H9 (cell line): ENCODE measurements around the gene MSI2. TPM values are rescaled to one million over a fixed set of nuclear protein-coding genes. Genes with fewer than 3 reads are reported as not detected.

Experiments
- DNase-seq: peaks from one replicate; pipeline ENCODE4 v3.0.0-alpha.2; 2017
- H2AFZ ChIP-seq: one replicate; pipeline ENCODE4 v1.6.1; 2013; ENCODE audit warnings: mild to moderate bottlenecking, low read length, control low read depth, moderate library complexity
- H2AK5ac ChIP-seq: 2 replicates; pipeline ENCODE4 v1.6.1; 2013; ENCODE audit warnings: low read length, control low read depth, mixed read lengths; ENCODE audit not compliant: insufficient read length
- H2BK120ac ChIP-seq: one replicate; pipeline ENCODE4 v1.6.1; 2013; ENCODE audit warnings: low read depth, mild to moderate bottlenecking, low read length, control low read depth, inconsistent platforms; ENCODE audit not compliant: poor library complexity, severe bottlenecking
- H2BK12ac ChIP-seq: 2 replicates; pipeline ENCODE4 v1.6.1; 2013; ENCODE audit warnings: low read length, control low read depth, mixed read lengths, low read depth; ENCODE audit not compliant: insufficient read length
- H2BK15ac ChIP-seq: 2 replicates; pipeline ENCODE4 v1.6.1; 2013; ENCODE audit warnings: low read depth, low read length, control low read depth
- H2BK20ac ChIP-seq: one replicate; pipeline ENCODE4 v1.6.1; 2013; ENCODE audit warnings: low read depth, mild to moderate bottlenecking, low read length, control low read depth, inconsistent platforms; ENCODE audit not compliant: poor library complexity, severe bottlenecking
- H2BK5ac ChIP-seq: 2 replicates; pipeline ENCODE4 v1.6.1; 2013; ENCODE audit warnings: low read length, control low read depth, mixed read lengths; ENCODE audit not compliant: insufficient read length
- H3K14ac ChIP-seq: 2 replicates; pipeline ENCODE4 v1.6.1; 2013; ENCODE audit warnings: low read length, control low read depth; ENCODE audit not compliant: insufficient read depth
- H3K18ac ChIP-seq: 2 replicates; pipeline ENCODE4 v1.6.1; 2013; ENCODE audit warnings: low read depth, mild to moderate bottlenecking, mixed read lengths, low read length, control low read depth; ENCODE audit not compliant: insufficient read length
- H3K23ac ChIP-seq: 2 replicates; pipeline ENCODE4 v1.6.1; 2013; ENCODE audit warnings: low read length, control low read depth, mixed read lengths, low read depth; ENCODE audit not compliant: insufficient read length
- H3K23me2 ChIP-seq: 2 replicates; pipeline ENCODE4 v1.6.1; 2013; ENCODE audit warnings: low read depth, mild to moderate bottlenecking, mixed read lengths, low read length, control low read depth; ENCODE audit not compliant: insufficient read length, poor library complexity, severe bottlenecking
- H3K27ac ChIP-seq: 2 replicates; pipeline ENCODE4 v1.5.1; 2013; ENCODE audit warnings: low read length, control low read depth, mixed read lengths, low read depth; ENCODE audit not compliant: insufficient read length
- H3K27me3 ChIP-seq: 2 replicates; pipeline ENCODE4 v1.6.1; 2013; ENCODE audit warnings: low read length, control low read depth, inconsistent platforms; ENCODE audit not compliant: insufficient read depth
- H3K4ac ChIP-seq: 2 replicates; pipeline ENCODE4 v1.6.1; 2013; ENCODE audit warnings: low read depth, mild to moderate bottlenecking, control low read depth, inconsistent platforms, low read length, moderate library complexity
- H3K4me1 ChIP-seq: 2 replicates; pipeline ENCODE4 v1.6.1; 2013; ENCODE audit warnings: low read length, control low read depth, inconsistent platforms; ENCODE audit not compliant: insufficient read depth
- H3K4me2 ChIP-seq: 2 replicates; pipeline ENCODE4 v1.6.1; 2013; ENCODE audit warnings: low read length, control low read depth, mixed read lengths; ENCODE audit not compliant: insufficient read length, insufficient read depth
- H3K56ac ChIP-seq: 2 replicates; pipeline ENCODE4 v1.6.1; 2013; ENCODE audit warnings: low read depth, mild to moderate bottlenecking, mixed read lengths, low read length, control low read depth; ENCODE audit not compliant: insufficient read length
- H3K79me1 ChIP-seq: 2 replicates; pipeline ENCODE4 v1.6.1; 2013; ENCODE audit warnings: low read depth, mild to moderate bottlenecking, moderate library complexity, low read length, control low read depth, inconsistent platforms; ENCODE audit not compliant: insufficient read depth, poor library complexity, severe bottlenecking
- H3K79me2 ChIP-seq: 2 replicates; pipeline ENCODE4 v1.6.1; 2013; ENCODE audit warnings: low read length, control low read depth, inconsistent platforms; ENCODE audit not compliant: insufficient read depth
- H3K9ac ChIP-seq: 2 replicates; pipeline ENCODE4 v1.6.1; 2013; ENCODE audit warnings: low read length, control low read depth, mixed read lengths; ENCODE audit not compliant: insufficient read length; ENCODE audit errors: extremely low read depth
- H3K9me3 ChIP-seq: one replicate; pipeline ENCODE4 v1.6.1; 2013; ENCODE audit warnings: low read depth, low read length, inconsistent platforms; ENCODE audit not compliant: control insufficient read depth
- H3T11ph ChIP-seq: one replicate; pipeline ENCODE4 v1.6.1; 2013; ENCODE audit warnings: mild to moderate bottlenecking, low read length, control low read depth, inconsistent platforms
- H4K20me1 ChIP-seq: one replicate; pipeline ENCODE4 v1.6.1; 2013; ENCODE audit not compliant: control insufficient read depth, insufficient read length, insufficient read depth
- H4K5ac ChIP-seq: 2 replicates; pipeline ENCODE4 v1.6.1; 2013; ENCODE audit warnings: low read depth, mild to moderate bottlenecking, mixed read lengths, low read length, control low read depth; ENCODE audit not compliant: insufficient read length
- H4K8ac ChIP-seq: replicated peaks from 2 replicates; pipeline ENCODE4 v1.6.1; 2013; ENCODE audit warnings: low read length, control low read depth, mixed read lengths, low read depth; ENCODE audit not compliant: insufficient read length
- H4K91ac ChIP-seq: 2 replicates; pipeline ENCODE4 v1.6.1; 2013; ENCODE audit warnings: low read depth, mild to moderate bottlenecking, moderate library complexity, mixed read lengths, low read length, control low read depth; ENCODE audit not compliant: insufficient read length
- H3K27ac Mint-ChIP-seq, 3 experiments: 2 replicates in 2 of 3; 3 replicates in 1 of 3; pipeline ENCODE4 v1.8.0; 2020 to 2021; ENCODE audit warnings: mixed read lengths in 3 of 3, mild to moderate bottlenecking in 1 of 3, moderate library complexity in 1 of 3
- H3K27me3 Mint-ChIP-seq: 2 replicates; pipeline ENCODE4 v1.8.0; 2021; ENCODE audit warnings: low read depth, mild to moderate bottlenecking, moderate library complexity, mixed read lengths
- H3K36me3 Mint-ChIP-seq, 3 experiments: 2 replicates in 2 of 3; 3 replicates in 1 of 3; pipeline ENCODE4 v1.8.0; 2020 to 2021; ENCODE audit warnings: low read depth in 3 of 3, mixed read lengths in 3 of 3; ENCODE audit not compliant: insufficient read depth in 1 of 3
- H3K4me1 Mint-ChIP-seq, 2 experiments: 2 replicates each; pipeline ENCODE4 v1.8.0; 2020; ENCODE audit warnings: mixed read lengths in 2 of 2
- H3K4me3 Mint-ChIP-seq, 2 experiments: 2 replicates in 1 of 2; 3 replicates in 1 of 2; pipeline ENCODE4 v1.8.0; 2020 to 2021; ENCODE audit warnings: mild to moderate bottlenecking in 2 of 2, mixed read lengths in 2 of 2, moderate library complexity in 1 of 2
- H3K9me3 Mint-ChIP-seq, 2 experiments: 2 replicates in 1 of 2; 3 replicates in 1 of 2; pipeline ENCODE4 v1.8.0; 2020; ENCODE audit warnings: mild to moderate bottlenecking in 2 of 2, mixed read lengths in 2 of 2, moderate library complexity in 1 of 2
- CTCF ChIP-seq: fragments of 200-600 bp; sonication (generic); conservative IDR thresholded peaks from 3 replicates; pipeline ENCODE4 v1.8.0; 2021; ENCODE audit warnings: antibody characterized with exemption, mild to moderate bottlenecking
- WGBS: extraction: QIAGEN DNeasy Blood & Tissue Kit; methylation state at CpG from one replicate; pipeline ENCODE4 v1.1.7; 2013; ENCODE audit warnings: missing lambda C conversion rate, low lambda C conversion rate, mixed read lengths; ENCODE audit not compliant: insufficient read length; ENCODE audit errors: extremely low coverage; 5-methylcytosine and 5-hydroxymethylcytosine counted together
- total RNA-seq: library from RNA; stranded (reverse); gene quantifications from 2 replicates; pipeline ENCODE4 v1.2.1, GENCODE V29; 2021

MSI2 gene
- total RNA-seq, 1 experiment from 2014 or later: 98.5 TPM

DNA sequence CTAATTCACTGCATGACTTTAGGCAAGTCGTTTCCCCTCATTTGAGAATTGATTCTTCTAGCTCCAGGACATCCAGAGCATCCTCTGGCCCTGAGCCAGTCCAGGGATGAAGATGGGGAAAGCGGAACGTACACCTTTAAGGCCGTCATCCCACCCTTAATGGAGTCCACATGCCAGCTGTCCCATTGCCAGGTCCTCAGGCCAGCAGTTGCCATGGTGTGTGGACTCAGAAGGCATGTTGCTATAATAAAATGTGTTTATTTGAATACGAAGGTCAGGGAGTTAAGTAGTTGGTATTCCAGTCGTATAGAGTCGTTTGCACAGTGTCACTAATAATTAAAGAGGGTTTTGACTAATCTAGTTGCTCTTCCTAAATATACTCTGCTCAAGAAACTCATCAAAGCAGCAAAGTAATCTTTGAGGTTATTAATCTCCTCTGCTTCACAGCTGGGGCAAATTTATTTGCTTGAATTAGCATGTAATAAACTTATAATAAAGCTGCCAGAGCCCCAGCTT lies 458.4 kb downstream of the MSI2 start:
- no peak overlapping the region for H3K56ac ChIP-seq
- no CpG with 5 or more reads among the region's 7 CpGs for WGBS
- no peak overlapping the region for H4K8ac ChIP-seq
- H3K18ac ChIP-seq: no peak overlapping the region
- H3K79me2 ChIP-seq: no peaks in the 10 kb centered on the region
- H2BK12ac ChIP-seq: no peak overlapping the region
- no peaks in the 10 kb centered on the region; the same call in 1 of the 2 replicates for H3K27me3 ChIP-seq
- no peak overlapping the region for H3K27ac ChIP-seq
- H3T11ph ChIP-seq: no peak overlapping the region
- H4K5ac ChIP-seq: no peak overlapping the region
- Mint-ChIP-seq H3K4me3 (no peak overlapping the region), H3K9me3 (no peaks in the 10 kb centered on the region), H3K27me3 (peaks cover 69% of the 10 kb centered on the region), H3K27ac (no peak overlapping the region; a peak in 1 of 7 replicates), H3K36me3 (no peaks in the 10 kb centered on the region), H3K4me1 (no peaks in the 10 kb centered on the region)
- no peak overlapping the region for H3K4me2 ChIP-seq
- H3K9me3 ChIP-seq: no peaks in the 10 kb centered on the region
- H3K79me1 ChIP-seq: no peaks in the 10 kb centered on the region
- H3K4ac ChIP-seq: no peak overlapping the region
- H3K4me1 ChIP-seq: no peaks in the 10 kb centered on the region
- no peak overlapping the region for H3K9ac ChIP-seq
- H2BK120ac ChIP-seq: no peak overlapping the region
- no peak overlapping the region for H2BK5ac ChIP-seq
- H2BK15ac ChIP-seq: no peak overlapping the region
- DNase-seq: no peak
- no peaks in the 10 kb centered on the region for H3K23me2 ChIP-seq
- no peak overlapping the region for H3K23ac ChIP-seq
- TF ChIP-seq CTCF: no peak
- no peak overlapping the region for H2AFZ ChIP-seq
- no peak overlapping the region for H4K91ac ChIP-seq
- H2BK20ac ChIP-seq: no peak overlapping the region
- no peaks in the 10 kb centered on the region for H4K20me1 ChIP-seq
- no peak overlapping the region for H3K14ac ChIP-seq
- H2AK5ac ChIP-seq: no peak overlapping the region
